NCI-H1694 (cell line): Measurements from ENCODE around the gene SCRN1.

Experiments
- DNase-seq: peaks from one replicate; lab custom pipeline; 2025; lab: John Stamatoyannopoulos, UW

SCRN1 gene

GRCh38 chr7:30005464-30005863 lies 15.9 kb upstream of the SCRN1 start:
- DNase-seq, result no peak

GRCh38 chr7:30003098-30003497 lies 13.5 kb upstream of the SCRN1 start:
- DNase-seq, result no peak

GRCh38 chr7:30001998-30002397 lies 12.4 kb upstream of the SCRN1 start:
- DNase-seq, result no peak

- no peak for DNase-seq
These were observed 8.9 kb upstream of the SCRN1 start for GRCh38 chr7:29998489-29998888.

- DNase-seq, result no peak
These were observed 6.7 kb upstream of the SCRN1 start for GRCh38 chr7:29996321-29996720.

GRCh38 chr7:29995652-29996051 lies 6.1 kb upstream of the SCRN1 start:
- DNase-seq, result no peak

GRCh38 chr7:29993140-29993539 lies 3.5 kb upstream of the SCRN1 start:
- DNase-seq, result no peak

- DNase-seq, result no peak
These were observed 2.3 kb upstream of the SCRN1 start for GRCh38 chr7:29991937-29992336.

- DNase-seq, result no peak
These were observed 1.3 kb upstream of the SCRN1 start for GRCh38 chr7:29990931-29991330.

GRCh38 chr7:29988424-29989256 lies 961 bp downstream of the SCRN1 start:
- no peak for DNase-seq

- DNase-seq, result no peak
These were observed 1.7 kb downstream of the SCRN1 start for GRCh38 chr7:29987811-29988317.

- DNase-seq, result no peak
These were observed 2.5 kb downstream of the SCRN1 start for GRCh38 chr7:29987083-29987482.

GRCh38 chr7:29980151-29980550 lies 9.4 kb downstream of the SCRN1 start:
- DNase-seq, result no peak

- no peak for DNase-seq
These were observed 11.5 kb downstream of the SCRN1 start for GRCh38 chr7:29977886-29978651.

- DNase-seq, result no peak
These were observed 12.8 kb downstream of the SCRN1 start for GRCh38 chr7:29976673-29977415.

- no peak for DNase-seq
These were observed 13.3 kb downstream of the SCRN1 start for GRCh38 chr7:29976266-29976665.

GRCh38 chr7:29975561-29975960 lies 14.0 kb downstream of the SCRN1 start:
- DNase-seq, result no peak

GRCh38 chr7:29974286-29974685 lies 15.3 kb downstream of the SCRN1 start:
- no peak for DNase-seq

GRCh38 chr7:29972315-29972669 lies 17.3 kb downstream of the SCRN1 start:
- DNase-seq, result no peak

GRCh38 chr7:29971566-29972314 lies 17.9 kb downstream of the SCRN1 start:
- DNase-seq, result no peak

- no peak for DNase-seq
These were observed 19.4 kb downstream of the SCRN1 start for GRCh38 chr7:29970158-29970557.

GRCh38 chr7:29969738-29970137 lies 19.9 kb downstream of the SCRN1 start:
- DNase-seq, result no peak
